T-cell (primary cell): Measurements from ENCODE around the gene MLST8. TPM values are rescaled to one million over a fixed set of nuclear protein-coding genes. Genes with fewer than 3 reads are reported as not detected.

Source experiments
- ATAC-seq, 4 experiments: fragments of 200-7000 bp in 3 of 4; fragments of 150-1000 bp in 1 of 4; cut with Tn5 transposase; replicated peaks in 1 of 4; 1 replicate in 3 of 4; 2 replicates in 1 of 4; pipeline ENCODE4 v1.10.0; 2021; ENCODE audit warnings: moderate library complexity in 3 of 4, mild to moderate bottlenecking in 2 of 4, moderate number of reproducible peaks in 1 of 4
- CTCF ChIA-PET, 2 donors: fragments of 300-600 bp; sonication (Branson Sonifier 250); formaldehyde crosslinking; loops; one replicate each; lab custom pipeline; 2022; ENCODE audit warnings: antibody characterized with exemption in 2 of 2; lab: Charles Lee
- POLR2A ChIA-PET, 2 donors: fragments of 300-600 bp; sonication (Branson Sonifier 250); formaldehyde crosslinking; loops; one replicate each; lab custom pipeline; 2022; ENCODE audit warnings: antibody characterized with exemption in 2 of 2; lab: Charles Lee
- DNase-seq, 35 experiments: peaks; one replicate each; pipeline versions ENCODE4 v3.0.0 to v3.0.0-alpha.2; 2013 to 2023
- H3K27ac ChIP-seq: one replicate; pipeline ENCODE4 v1.5.1; 2013; ENCODE audit warnings: low read length
- H3K27me3 ChIP-seq, 2 experiments: replicated peaks in 1 of 2; 1 replicate in 1 of 2; 2 replicates in 1 of 2; pipeline versions ENCODE4 v1.6.1 to v1.7.0; 2013; ENCODE audit warnings: low read length in 1 of 2, mixed read lengths in 1 of 2; ENCODE audit not compliant: control insufficient read depth in 2 of 2, insufficient read depth in 2 of 2; ENCODE audit errors: extremely low read depth in 1 of 2
- H3K36me3 ChIP-seq, 2 donors: 1 replicate in 1 of 2; 2 replicates in 1 of 2; pipeline versions ENCODE4 v1.6.1 to v1.7.0; 2013; ENCODE audit warnings: low read length in 1 of 2; ENCODE audit not compliant: control insufficient read depth in 2 of 2, insufficient read depth in 1 of 2; ENCODE audit errors: extremely low read depth in 1 of 2
- H3K4me1 ChIP-seq, 2 experiments: 1 replicate in 1 of 2; 2 replicates in 1 of 2; pipeline versions ENCODE4 v1.6.1 to v1.7.0; 2013; ENCODE audit warnings: low read length in 2 of 2, mixed read lengths in 1 of 2; ENCODE audit not compliant: insufficient read depth in 2 of 2, control insufficient read depth in 1 of 2; ENCODE audit errors: extremely low read depth in 1 of 2
- H3K4me3 ChIP-seq, 2 donors: 1 replicate in 1 of 2; 2 replicates in 1 of 2; pipeline versions ENCODE4 v1.5.1 to v1.7.0; 2013; ENCODE audit warnings: mild to moderate bottlenecking in 2 of 2, low read length in 1 of 2, moderate library complexity in 1 of 2; ENCODE audit not compliant: control insufficient read depth in 1 of 2; ENCODE audit errors: extremely low read depth in 1 of 2
- H3K9me3 ChIP-seq: 2 replicates; pipeline ENCODE4 v1.7.0; 2013
- H3K27ac Mint-ChIP-seq, 2 donors: one replicate each; pipeline ENCODE4 v1.8.0; 2020 to 2021; ENCODE audit warnings: mild to moderate bottlenecking in 2 of 2, mixed read lengths in 2 of 2
- H3K27me3 Mint-ChIP-seq, 2 donors: one replicate each; pipeline ENCODE4 v1.8.0; 2021 to 2022; ENCODE audit warnings: mixed read lengths in 2 of 2
- H3K36me3 Mint-ChIP-seq: one replicate; pipeline ENCODE4 v1.8.0; 2021; ENCODE audit warnings: mixed read lengths
- H3K4me1 Mint-ChIP-seq, 3 donors: one replicate each; pipeline ENCODE4 v1.8.0; 2020 to 2022; ENCODE audit warnings: mixed read lengths in 3 of 3, mild to moderate bottlenecking in 1 of 3
- H3K4me3 Mint-ChIP-seq, 3 donors: one replicate each; pipeline ENCODE4 v1.8.0; 2020 to 2022; ENCODE audit warnings: mild to moderate bottlenecking in 3 of 3, mixed read lengths in 3 of 3, moderate library complexity in 3 of 3
- H3K9me3 Mint-ChIP-seq, 3 donors: one replicate each; pipeline ENCODE4 v1.8.0; 2020 to 2022; ENCODE audit warnings: mixed read lengths in 3 of 3
- WGBS: methylation state at CpG from one replicate; pipeline ENCODE4 v1.1.5; 2013; ENCODE audit warnings: missing lambda C conversion rate; ENCODE audit not compliant: insufficient coverage; 5-methylcytosine and 5-hydroxymethylcytosine counted together
- total RNA-seq, 35 experiments: library from RNA in 6 of 35; stranded (reverse) in 6 of 35; fragments of 120-200 nt in 1 of 35; gene quantifications; one replicate each; pipeline versions ENCODE4 v1.2.1 to v1.2.4 and lab custom pipeline; 2013 to 2026

MLST8 gene
- total RNA-seq, 5 donors from 2014 or later (not counting 1 experiment from before 2014, with no cell fraction given): 26.2 to 32.5 (median 30.2) TPM

DNA sequence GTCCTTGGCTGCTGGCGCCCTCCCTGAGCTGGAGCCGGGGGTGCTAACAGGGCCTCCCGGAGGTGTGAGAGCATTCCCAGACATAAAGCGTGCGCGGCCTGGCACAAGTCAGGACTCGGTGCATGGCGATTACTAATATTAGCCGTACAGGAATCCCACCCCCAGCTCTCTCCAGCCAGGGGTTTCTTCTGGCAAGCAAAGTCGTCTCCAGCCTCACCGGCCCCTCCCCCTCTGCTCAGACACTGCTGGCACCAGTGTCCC lies 13.9 kb upstream of the MLST8 start:
- no peak overlapping the region for H3K4me3 ChIP-seq

DNA sequence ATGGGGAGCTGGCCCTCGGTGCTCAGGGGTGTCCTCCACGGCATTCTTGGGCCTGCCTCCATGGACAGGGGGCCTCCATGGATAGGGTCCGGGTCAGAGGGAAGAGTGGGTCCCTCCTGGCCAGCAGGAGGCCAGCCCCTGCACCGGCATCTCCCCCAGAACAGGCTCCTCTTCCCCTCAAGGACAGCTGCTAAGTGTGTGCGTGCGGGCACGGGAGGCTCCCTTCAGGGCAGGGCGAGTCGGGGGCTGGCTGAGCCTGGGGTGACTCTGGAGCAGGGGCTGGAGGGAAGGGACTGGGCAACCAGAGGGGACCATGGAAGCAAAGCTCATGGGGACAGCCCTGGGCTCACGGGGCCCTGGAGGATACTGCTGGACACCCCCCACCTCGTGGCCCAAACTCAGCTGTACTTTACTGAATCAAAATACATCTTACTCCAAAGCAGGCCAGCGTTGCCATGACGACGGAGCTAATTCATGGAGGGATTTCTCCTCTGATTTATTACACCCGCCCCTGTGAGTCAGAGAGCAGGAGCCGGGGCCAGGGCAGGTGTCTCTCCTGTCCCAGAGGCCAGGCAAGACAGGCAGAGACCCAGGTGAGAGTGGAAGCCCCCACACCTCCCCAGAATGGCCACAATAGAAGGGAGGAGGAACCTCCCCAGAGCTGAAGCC lies 11.0 kb upstream of the MLST8 start:
- Mint-ChIP-seq H3K36me3 (no peaks in the 10 kb centered on the region), H3K27me3 (peaks cover 11 to 29% of the 10 kb centered on the region in 2 donors), H3K27ac (no peak overlapping the region), H3K9me3 (no peaks in the 10 kb centered on the region), H3K4me3 (peak overlapping the region in 1 of 3 donors; percentile 61), H3K4me1 (peaks cover 0 to 8% (median 4%) of the 10 kb centered on the region in 3 donors)
- ChIA-PET CTCF (interaction anchor here in 1 of 2 donors (0.9 to 1.1 kb wide), 2 partner anchors 64 to 307 kb away, joined by 3 to 5 read pairs; no protein-coding TSS in a partner anchor), POLR2A (interaction anchor here in 1 of 2 donors (1.1 kb wide), 1 partner anchor 307 kb away, joined by 3 read pairs; no protein-coding TSS in a partner anchor)
- H3K9me3 ChIP-seq: no peaks in the 10 kb centered on the region
- ATAC-seq: peak in 1 of 4 experiments; percentile 11
- H3K4me3 ChIP-seq: no peak overlapping the region
- no peaks in the 10 kb centered on the region for H3K36me3 ChIP-seq
- peak in 1 of 35 experiments; percentile 22 for DNase-seq
- H3K27ac ChIP-seq: no peak overlapping the region
- 54% methylated on average over 4 of the region's 16 CpGs for WGBS
- peaks cover 0 to 18% of the 10 kb centered on the region in 2 experiments for H3K4me1 ChIP-seq
- peaks cover 3 to 50% of the 10 kb centered on the region in 2 experiments for H3K27me3 ChIP-seq

More for the DNA sequence above, 13.9 kb upstream of the MLST8 start:
- no peak overlapping the region for H3K27ac Mint-ChIP-seq
- no peaks in the 10 kb centered on the region for H3K9me3 Mint-ChIP-seq
- H3K27me3 Mint-ChIP-seq: peaks cover 5 to 9% of the 10 kb centered on the region in 2 donors
- H3K9me3 ChIP-seq: no peaks in the 10 kb centered on the region
- DNase-seq (no peak), ATAC-seq (no peak)
- peaks cover 0 to 12% of the 10 kb centered on the region in 2 experiments for H3K4me1 ChIP-seq
- H3K27me3 ChIP-seq: peaks cover 0 to 31% of the 10 kb centered on the region in 2 experiments
- H3K27ac ChIP-seq: no peak overlapping the region
- peaks cover 0 to 8% (median 4%) of the 10 kb centered on the region in 3 donors for H3K4me1 Mint-ChIP-seq
- POLR2A ChIA-PET: no interaction called here
- H3K36me3 ChIP-seq: no peaks in the 10 kb centered on the region
- H3K36me3 Mint-ChIP-seq: no peaks in the 10 kb centered on the region
- CTCF ChIA-PET: no interaction called here
- 87% methylated on average over 11 of the region's 11 CpGs for WGBS
- H3K4me3 Mint-ChIP-seq: no peak overlapping the region

DNA sequence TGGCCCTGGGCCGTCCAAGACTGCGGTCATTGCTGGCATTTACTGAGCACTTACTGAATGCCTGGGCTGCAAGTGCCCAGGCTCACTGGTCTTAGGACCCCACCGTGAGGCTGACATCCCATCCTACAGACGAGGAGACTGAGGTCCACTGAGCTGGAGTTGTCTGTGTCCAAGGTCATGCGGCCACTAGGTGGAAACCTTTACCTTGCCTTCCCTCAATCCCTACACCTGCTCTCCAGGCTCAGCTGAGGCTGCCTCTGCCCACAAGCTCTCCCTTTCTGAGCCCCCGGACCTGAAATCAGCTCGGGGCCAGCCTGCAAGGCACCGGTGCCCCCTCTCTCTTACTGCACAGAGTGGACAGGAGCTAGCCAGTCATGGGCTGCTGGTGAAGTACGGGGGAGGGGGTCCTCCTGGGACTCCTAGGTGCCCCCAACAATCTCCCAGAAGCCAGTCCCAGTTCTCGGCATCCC lies 10.4 kb upstream of the MLST8 start:
- ChIA-PET CTCF (interaction anchor here in 1 of 2 donors (0.5 to 1.1 kb wide), 3 partner anchors 60 to 306 kb away, joined by 3 to 7 read pairs (median 5); no protein-coding TSS in a partner anchor), POLR2A (interaction anchor here in 1 of 2 donors (1.1 kb wide), 1 partner anchor 306 kb away, joined by 3 read pairs; no protein-coding TSS in a partner anchor)
- Mint-ChIP-seq H3K27me3 (peaks cover 11 to 29% of the 10 kb centered on the region in 2 donors), H3K4me1 (peaks cover 0 to 8% (median 4%) of the 10 kb centered on the region in 3 donors), H3K36me3 (no peaks in the 10 kb centered on the region), H3K4me3 (peak overlapping the region; percentile 7 to 61 (median 43)), H3K27ac (no peak overlapping the region), H3K9me3 (no peaks in the 10 kb centered on the region)
- Histone ChIP-seq H3K9me3 (no peaks in the 10 kb centered on the region), H3K36me3 (no peaks in the 10 kb centered on the region), H3K4me3 (no peak overlapping the region), H3K27ac (no peak overlapping the region), H3K27me3 (peaks cover 3 to 56% of the 10 kb centered on the region in 2 experiments), H3K4me1 (peaks cover 0 to 18% of the 10 kb centered on the region in 2 experiments)
- peak in 30 of 35 experiments; percentile 16 to 78 (median 42) for DNase-seq
- peak; percentile 69 to 80 (median 78) for ATAC-seq
- WGBS: 40% methylated on average over 5 of the region's 10 CpGs

DNA sequence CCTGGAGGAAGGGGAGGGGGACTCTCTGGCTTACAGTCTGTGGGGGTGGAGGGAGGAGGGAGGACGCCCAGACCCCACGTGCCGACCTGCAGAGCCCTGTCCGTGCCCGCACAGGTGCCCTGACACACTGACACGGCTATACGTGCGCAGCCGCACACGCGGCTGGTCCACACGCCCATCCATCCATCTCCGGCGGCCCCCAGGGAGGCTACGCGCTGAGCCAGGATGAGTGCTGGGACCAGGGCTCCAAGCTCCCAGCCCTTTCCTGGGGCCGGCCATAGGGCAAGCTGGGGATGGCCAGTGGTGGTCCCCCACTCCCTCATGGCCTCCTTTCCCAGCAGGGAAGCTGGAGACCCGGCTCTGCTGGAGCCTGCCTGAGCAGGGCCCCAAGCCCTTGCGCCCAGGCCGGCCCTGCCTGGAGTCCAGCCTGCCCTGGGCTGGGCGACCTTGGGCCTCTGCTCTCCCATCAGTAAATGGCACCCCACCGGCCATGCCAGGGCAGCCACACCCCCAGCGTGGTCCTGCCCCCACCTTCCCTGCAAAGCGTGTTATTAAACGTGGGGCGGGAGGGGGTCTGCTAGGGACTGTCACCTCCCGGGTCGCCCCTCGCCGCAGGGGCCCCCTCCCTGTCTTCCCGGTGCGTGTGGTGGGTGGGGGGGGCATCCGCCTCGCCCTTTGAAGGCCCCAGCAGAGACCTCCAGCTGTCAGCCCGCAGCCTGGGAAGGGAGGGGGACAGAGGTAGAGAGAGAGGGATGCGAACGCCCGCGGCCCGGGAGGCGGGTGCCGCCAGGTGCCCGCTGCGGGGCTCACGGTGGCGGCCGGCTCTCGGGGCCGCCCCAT lies 9.7 kb upstream of the MLST8 start:
- 3% methylated on average over 36 of the region's 49 CpGs for WGBS
- no peaks in the 10 kb centered on the region for H3K36me3 ChIP-seq
- H3K4me1 Mint-ChIP-seq: peaks cover 0 to 8% (median 4%) of the 10 kb centered on the region in 3 donors
- H3K27me3 Mint-ChIP-seq: peaks cover 11 to 35% of the 10 kb centered on the region in 2 donors
- DNase-seq (peak in 2 of 35 experiments; percentile 12 to 19), ATAC-seq (peak; percentile 13 to 39 (median 29))
- CTCF ChIA-PET: interaction anchor here in 1 of 2 donors (0.5 to 1.1 kb wide), 2 partner anchors 59 to 306 kb away, joined by 5 to 7 read pairs; no protein-coding TSS in a partner anchor
- H3K4me1 ChIP-seq: peaks cover 0 to 18% of the 10 kb centered on the region in 2 experiments
- no peak overlapping the region for H3K27ac Mint-ChIP-seq
- H3K36me3 Mint-ChIP-seq: no peaks in the 10 kb centered on the region
- peak overlapping the region in 1 of 2 donors; percentile 29 for H3K4me3 ChIP-seq
- H3K27me3 ChIP-seq: peaks cover 3 to 58% of the 10 kb centered on the region in 2 experiments
- peak overlapping the region in 2 of 3 donors; percentile 37 to 61 for H3K4me3 Mint-ChIP-seq
- H3K9me3 ChIP-seq: no peaks in the 10 kb centered on the region
- no peaks in the 10 kb centered on the region for H3K9me3 Mint-ChIP-seq
- H3K27ac ChIP-seq: no peak overlapping the region
- POLR2A ChIA-PET: interaction anchor here (0.6 to 1.1 kb wide), 2 partner anchors 221 to 306 kb away, joined by 3 read pairs; no protein-coding TSS in a partner anchor

DNA sequence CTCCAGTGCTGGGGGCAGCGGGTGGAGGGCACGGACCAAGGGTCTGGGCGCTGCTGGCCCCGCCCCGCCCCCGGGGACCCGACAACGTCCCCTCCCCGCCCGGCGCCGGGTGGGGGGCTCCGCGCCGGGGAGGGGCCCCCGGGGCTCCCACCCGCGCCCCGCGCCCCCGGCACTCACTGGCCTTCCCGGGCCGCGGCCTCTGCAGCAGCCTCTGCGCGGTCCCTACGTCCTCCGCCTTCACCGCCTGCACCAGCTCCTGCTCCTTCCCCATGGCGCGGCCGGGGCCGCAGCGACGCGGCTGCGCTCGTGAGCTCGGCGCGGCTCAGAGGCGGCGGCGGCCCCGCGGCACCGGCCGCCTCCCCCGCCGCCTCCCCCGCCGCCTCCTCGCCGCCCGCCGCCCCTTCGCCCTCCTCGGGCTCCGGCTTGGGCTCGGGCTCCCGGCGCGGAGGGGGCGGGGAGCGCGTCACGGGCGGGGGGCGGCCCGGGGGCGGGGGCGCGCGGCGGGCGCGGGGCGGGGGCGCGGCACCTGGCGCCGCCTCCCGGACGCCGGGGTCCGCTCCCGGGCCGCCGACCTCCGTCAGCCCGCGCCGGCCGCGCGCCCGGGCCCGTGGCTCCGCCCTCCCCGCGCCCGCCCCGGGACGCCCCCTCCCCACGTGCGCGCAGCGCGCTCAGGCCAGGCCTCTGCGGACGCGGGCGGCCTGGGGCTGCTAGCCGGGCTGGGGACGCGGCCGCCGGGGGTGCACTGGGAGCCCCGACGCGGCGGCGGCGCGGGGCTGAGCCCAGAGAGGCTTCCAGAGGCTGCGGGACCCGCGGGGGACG lies 8.9 kb upstream of the MLST8 start, which contains the start of gene CASKIN1:
Gene CASKIN1 (minus strand): TSS at position 444 of the 819 bp plus-strand sequence. CDS start 173 bp downstream, at position 271.
- Mint-ChIP-seq H3K27ac (no peak within 1 kb of the TSS), H3K36me3 (no peaks in the 10 kb centered on the region), H3K9me3 (no peaks in the 10 kb centered on the region), H3K4me3 (peak within 1 kb of the TSS; percentile 41 to 72 (median 53)), H3K4me1 (peaks cover 0 to 8% (median 4%) of the 10 kb centered on the region in 3 donors), H3K27me3 (peaks cover 11 to 35% of the 10 kb centered on the region in 2 donors)
- peak within 1 kb of the TSS in 1 of 2 donors; percentile 44 for H3K4me3 ChIP-seq
- peak; percentile 35 to 44 (median 42) for ATAC-seq
- H3K9me3 ChIP-seq: no peaks in the 10 kb centered on the region
- DNase-seq: peak in 2 of 35 experiments; percentile 20 to 47
- no peaks in the 10 kb centered on the region for H3K36me3 ChIP-seq
- H3K4me1 ChIP-seq: peaks cover 0 to 18% of the 10 kb centered on the region in 2 experiments
- peaks cover 3 to 58% of the 10 kb centered on the region in 2 experiments for H3K27me3 ChIP-seq
- H3K27ac ChIP-seq: no peak within 1 kb of the TSS
- 1% methylated on average over 91 of the region's 129 CpGs for WGBS
- ChIA-PET POLR2A (interaction anchor here in 1 of 2 donors (0.6 kb wide), 1 partner anchor 220 kb away, joined by 3 read pairs; no protein-coding TSS in a partner anchor), CTCF (no interaction called here)
